WTC11 (cell line): ENCODE measurements around the gene LRRC9. TPM values are rescaled to one million over a fixed set of nuclear protein-coding genes. Genes with fewer than 3 reads are reported as not detected.
"Not testable (repeated sequence)": the region's sequence is repeated elsewhere in the genome, so short reads cannot be mapped to it uniquely, and the experiment has no call there.

Source experiments
- ATAC-seq: fragments of 200-7000 bp; cut with Tn5 transposase; 2 replicates; pipeline ENCODE4 v1.10.0; 2021; ENCODE audit warnings: mild to moderate bottlenecking, moderate library complexity
- CTCF ChIA-PET: fragments of 300-600 bp; sonication (Branson Sonifier 250); formaldehyde crosslinking; loops from one replicate; lab custom pipeline; 2021; ENCODE audit warnings: antibody characterized with exemption; lab: Charles Lee
- POLR2A ChIA-PET: fragments of 350-600 bp; sonication (Branson Sonifier 250); formaldehyde crosslinking; loops from one replicate; lab custom pipeline; 2021; ENCODE audit warnings: antibody characterized with exemption; lab: Charles Lee
- DNase-seq: peaks from one replicate; pipeline ENCODE4 v3.0.0; 2021; ENCODE audit warnings: low spot score
- H3K27ac Mint-ChIP-seq: 2 replicates; pipeline ENCODE4 v1.8.0; 2021; ENCODE audit warnings: mixed read lengths
- H3K27me3 Mint-ChIP-seq: 2 replicates; pipeline ENCODE4 v1.8.0; 2021; ENCODE audit warnings: low read depth, mild to moderate bottlenecking, moderate library complexity, mixed read lengths
- H3K36me3 Mint-ChIP-seq: 2 replicates; pipeline ENCODE4 v1.8.0; 2021; ENCODE audit warnings: mixed read lengths
- H3K4me1 Mint-ChIP-seq: 2 replicates; pipeline ENCODE4 v1.8.0; 2022; ENCODE audit warnings: mixed read lengths
- H3K4me3 Mint-ChIP-seq: 2 replicates; pipeline ENCODE4 v1.8.0; 2021; ENCODE audit warnings: mild to moderate bottlenecking, moderate library complexity, mixed read lengths
- H3K9me3 Mint-ChIP-seq: 2 replicates; pipeline ENCODE4 v1.8.0; 2021; ENCODE audit warnings: mixed read lengths
- ATF2 ChIP-seq: sonication (generic); formaldehyde crosslinking; IDR thresholded peaks from 2 replicates; pipeline ENCODE4 v1.8.1; 2022; ENCODE audit warnings: low read depth, missing genetic modification reagents, borderline replicate concordance
- CDX4 ChIP-seq: fragments of 250-450 bp; sonication (Bioruptor Pico); IDR thresholded peaks from 2 replicates; pipeline ENCODE4 v1.9.0; 2021; ENCODE audit warnings: moderate library complexity, mild to moderate bottlenecking, inconsistent platforms, borderline replicate concordance
- CREM ChIP-seq: sonication (generic); formaldehyde crosslinking; IDR thresholded peaks from 2 replicates; pipeline ENCODE4 v1.8.1; 2022; ENCODE audit warnings: mild to moderate bottlenecking, missing genetic modification reagents, moderate library complexity
- ETV6 ChIP-seq: sonication (generic); formaldehyde crosslinking; IDR thresholded peaks from 2 replicates; pipeline ENCODE4 v1.8.1; 2022; ENCODE audit warnings: mild to moderate bottlenecking, missing genetic modification reagents
- ZNF219 ChIP-seq: sonication (generic); formaldehyde crosslinking; IDR thresholded peaks from 2 replicates; pipeline ENCODE4 v1.8.0; 2023; ENCODE audit warnings: missing genetic modification reagents, mild to moderate bottlenecking, borderline replicate concordance
- ZNF232 ChIP-seq: sonication (generic); formaldehyde crosslinking; IDR thresholded peaks from 2 replicates; pipeline ENCODE4 v1.8.0; 2022; ENCODE audit warnings: mild to moderate bottlenecking, missing genetic modification reagents
- ZNF317 ChIP-seq: sonication (generic); formaldehyde crosslinking; IDR thresholded peaks from 2 replicates; pipeline ENCODE4 v1.8.1; 2023; ENCODE audit warnings: low read depth, mild to moderate bottlenecking, moderate library complexity, missing genetic modification reagents, borderline replicate concordance
- ZNF396 ChIP-seq: fragments of 250-450 bp; sonication (Bioruptor Pico); IDR thresholded peaks from 2 replicates; pipeline ENCODE4 v1.8.0; 2021; ENCODE audit warnings: mild to moderate bottlenecking, moderate library complexity, borderline replicate concordance
- ZNF512 ChIP-seq: sonication (generic); formaldehyde crosslinking; IDR thresholded peaks from 2 replicates; pipeline ENCODE4 v1.8.1; 2022; ENCODE audit warnings: missing genetic modification reagents, borderline replicate concordance
- ZSCAN18 ChIP-seq: fragments of 250-450 bp; sonication (Bioruptor Pico); IDR thresholded peaks from 2 replicates; pipeline ENCODE4 v2.1.2; 2022; ENCODE audit warnings: mild to moderate bottlenecking, moderate library complexity
- total RNA-seq: library from RNA; stranded (reverse); gene quantifications from 3 replicates; pipeline ENCODE4 v1.2.3, GENCODE V29; 2021
- TF ChIP-seq, protein P1 (sequence below): sonication (generic); formaldehyde crosslinking; conservative IDR thresholded peaks from 2 replicates; pipeline ENCODE4 v1.8.1; 2023; ENCODE audit warnings: mild to moderate bottlenecking, low read depth, missing genetic modification reagents, moderate library complexity
- TF ChIP-seq, protein P2 (sequence below): sonication (generic); formaldehyde crosslinking; IDR thresholded peaks from 2 replicates; pipeline ENCODE4 v1.8.1; 2023; ENCODE audit warnings: mild to moderate bottlenecking, missing genetic modification reagents, moderate library complexity
- TF ChIP-seq, protein P3 (sequence below): sonication (generic); formaldehyde crosslinking; IDR thresholded peaks from 2 replicates; pipeline ENCODE4 v1.8.0; 2023; ENCODE audit warnings: missing genetic modification reagents, mild to moderate bottlenecking, borderline replicate concordance

LRRC9 gene
- total RNA-seq, 1 experiment from 2014 or later, result 0.79 TPM

DNA sequence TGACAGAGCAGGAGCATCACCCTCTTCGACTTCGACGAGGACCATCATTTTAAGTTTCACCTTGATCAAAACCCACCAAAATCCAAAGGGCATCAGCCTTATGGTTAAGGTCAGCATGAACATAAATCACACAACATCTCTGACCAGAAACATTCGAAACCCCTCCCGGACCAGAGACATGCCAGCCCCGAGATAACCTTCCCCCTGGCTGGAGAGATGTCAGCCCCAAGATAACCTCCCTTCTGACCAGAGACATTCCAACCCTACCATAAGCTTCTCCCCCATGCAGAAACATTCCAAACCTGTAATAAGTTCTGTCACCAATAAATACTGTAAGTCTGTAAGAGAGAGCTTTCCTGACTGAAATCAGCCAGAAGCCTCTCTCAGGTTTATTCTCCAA lies 178.0 kb downstream of the LRRC9 start:
- Mint-ChIP-seq H3K9me3 (peaks cover 3% of the 10 kb centered on the region; the same call in 1 of the 2 replicates), H3K4me3 (no peak overlapping the region), H3K36me3 (peaks cover 19% of the 10 kb centered on the region), H3K4me1 (peaks cover 42% of the 10 kb centered on the region), H3K27ac (peak overlapping the region; percentile 88; the same call in 1 of the 2 replicates), H3K27me3 (no peaks in the 10 kb centered on the region)
- TF ChIP-seq, protein P1, sequence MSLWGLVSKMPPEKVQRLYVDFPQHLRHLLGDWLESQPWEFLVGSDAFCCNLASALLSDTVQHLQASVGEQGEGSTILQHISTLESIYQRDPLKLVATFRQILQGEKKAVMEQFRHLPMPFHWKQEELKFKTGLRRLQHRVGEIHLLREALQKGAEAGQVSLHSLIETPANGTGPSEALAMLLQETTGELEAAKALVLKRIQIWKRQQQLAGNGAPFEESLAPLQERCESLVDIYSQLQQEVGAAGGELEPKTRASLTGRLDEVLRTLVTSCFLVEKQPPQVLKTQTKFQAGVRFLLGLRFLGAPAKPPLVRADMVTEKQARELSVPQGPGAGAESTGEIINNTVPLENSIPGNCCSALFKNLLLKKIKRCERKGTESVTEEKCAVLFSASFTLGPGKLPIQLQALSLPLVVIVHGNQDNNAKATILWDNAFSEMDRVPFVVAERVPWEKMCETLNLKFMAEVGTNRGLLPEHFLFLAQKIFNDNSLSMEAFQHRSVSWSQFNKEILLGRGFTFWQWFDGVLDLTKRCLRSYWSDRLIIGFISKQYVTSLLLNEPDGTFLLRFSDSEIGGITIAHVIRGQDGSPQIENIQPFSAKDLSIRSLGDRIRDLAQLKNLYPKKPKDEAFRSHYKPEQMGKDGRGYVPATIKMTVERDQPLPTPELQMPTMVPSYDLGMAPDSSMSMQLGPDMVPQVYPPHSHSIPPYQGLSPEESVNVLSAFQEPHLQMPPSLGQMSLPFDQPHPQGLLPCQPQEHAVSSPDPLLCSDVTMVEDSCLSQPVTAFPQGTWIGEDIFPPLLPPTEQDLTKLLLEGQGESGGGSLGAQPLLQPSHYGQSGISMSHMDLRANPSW (CRISPR knock-in tag), result no peak
- TF ChIP-seq CREM (no peak), ZNF232 (no peak), ZNF317 (CRISPR knock-in tag) (no peak), ATF2 (CRISPR knock-in tag) (no peak)
- TF ChIP-seq, protein P2, sequence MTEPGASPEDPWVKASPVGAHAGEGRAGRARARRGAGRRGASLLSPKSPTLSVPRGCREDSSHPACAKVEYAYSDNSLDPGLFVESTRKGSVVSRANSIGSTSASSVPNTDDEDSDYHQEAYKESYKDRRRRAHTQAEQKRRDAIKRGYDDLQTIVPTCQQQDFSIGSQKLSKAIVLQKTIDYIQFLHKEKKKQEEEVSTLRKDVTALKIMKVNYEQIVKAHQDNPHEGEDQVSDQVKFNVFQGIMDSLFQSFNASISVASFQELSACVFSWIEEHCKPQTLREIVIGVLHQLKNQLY (CRISPR knock-in tag), result no peak
- POLR2A ChIA-PET, result no interaction called here
- CTCF ChIA-PET, result no interaction called here
- DNase-seq (no peak), ATAC-seq (no peak)

GRCh38 chr14:60099855-60100254 lies 179.9 kb downstream of the LRRC9 start:
- H3K9me3 Mint-ChIP-seq, ATAC-seq, POLR2A ChIA-PET, CTCF ChIA-PET, H3K27me3 Mint-ChIP-seq, H3K4me3 Mint-ChIP-seq, DNase-seq, H3K27ac Mint-ChIP-seq: not testable (repeated sequence)
- Mint-ChIP-seq H3K36me3 (peaks cover 21% of the 10 kb centered on the region), H3K4me1 (peaks cover 32% of the 10 kb centered on the region)

DNA sequence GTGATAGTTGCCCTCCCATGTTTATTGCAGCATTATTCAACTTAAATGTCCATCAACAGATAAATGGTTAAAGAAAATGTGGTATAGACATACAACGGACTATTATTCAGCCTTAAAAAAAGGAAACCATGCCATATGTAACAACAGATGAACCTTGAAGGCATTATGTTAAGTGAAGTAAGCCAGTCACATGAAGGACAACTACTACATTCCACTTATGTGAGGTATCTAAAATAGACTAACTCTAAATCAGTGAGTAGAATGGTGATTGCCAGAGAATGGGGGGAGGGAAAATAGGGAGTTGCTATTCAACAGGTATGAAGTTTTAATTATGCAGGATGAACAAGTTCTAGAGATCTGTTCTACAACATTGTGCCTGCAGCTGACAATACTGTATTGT lies 181.8 kb downstream of the LRRC9 start:
- no peak overlapping the region for H3K4me3 Mint-ChIP-seq
- ChIA-PET POLR2A (no interaction called here), CTCF (no interaction called here)
- H3K4me1 Mint-ChIP-seq, result peaks cover 20% of the 10 kb centered on the region
- peaks cover 3% of the 10 kb centered on the region; the same call in 1 of the 2 replicates for H3K9me3 Mint-ChIP-seq
- no peaks in the 10 kb centered on the region for H3K27me3 Mint-ChIP-seq
- no peak for DNase-seq
- H3K36me3 Mint-ChIP-seq, result peaks cover 21% of the 10 kb centered on the region
- no peak for ATAC-seq
- H3K27ac Mint-ChIP-seq, result no peak overlapping the region
- TF ChIP-seq ETV6 (CRISPR knock-in tag) (no peak), ZNF396 (CRISPR knock-in tag) (no peak), ZNF219 (no peak), ZSCAN18 (CRISPR knock-in tag) (no peak), ZNF512 (CRISPR knock-in tag) (no peak), CDX4 (CRISPR knock-in tag) (no peak)
- TF ChIP-seq, protein P3, sequence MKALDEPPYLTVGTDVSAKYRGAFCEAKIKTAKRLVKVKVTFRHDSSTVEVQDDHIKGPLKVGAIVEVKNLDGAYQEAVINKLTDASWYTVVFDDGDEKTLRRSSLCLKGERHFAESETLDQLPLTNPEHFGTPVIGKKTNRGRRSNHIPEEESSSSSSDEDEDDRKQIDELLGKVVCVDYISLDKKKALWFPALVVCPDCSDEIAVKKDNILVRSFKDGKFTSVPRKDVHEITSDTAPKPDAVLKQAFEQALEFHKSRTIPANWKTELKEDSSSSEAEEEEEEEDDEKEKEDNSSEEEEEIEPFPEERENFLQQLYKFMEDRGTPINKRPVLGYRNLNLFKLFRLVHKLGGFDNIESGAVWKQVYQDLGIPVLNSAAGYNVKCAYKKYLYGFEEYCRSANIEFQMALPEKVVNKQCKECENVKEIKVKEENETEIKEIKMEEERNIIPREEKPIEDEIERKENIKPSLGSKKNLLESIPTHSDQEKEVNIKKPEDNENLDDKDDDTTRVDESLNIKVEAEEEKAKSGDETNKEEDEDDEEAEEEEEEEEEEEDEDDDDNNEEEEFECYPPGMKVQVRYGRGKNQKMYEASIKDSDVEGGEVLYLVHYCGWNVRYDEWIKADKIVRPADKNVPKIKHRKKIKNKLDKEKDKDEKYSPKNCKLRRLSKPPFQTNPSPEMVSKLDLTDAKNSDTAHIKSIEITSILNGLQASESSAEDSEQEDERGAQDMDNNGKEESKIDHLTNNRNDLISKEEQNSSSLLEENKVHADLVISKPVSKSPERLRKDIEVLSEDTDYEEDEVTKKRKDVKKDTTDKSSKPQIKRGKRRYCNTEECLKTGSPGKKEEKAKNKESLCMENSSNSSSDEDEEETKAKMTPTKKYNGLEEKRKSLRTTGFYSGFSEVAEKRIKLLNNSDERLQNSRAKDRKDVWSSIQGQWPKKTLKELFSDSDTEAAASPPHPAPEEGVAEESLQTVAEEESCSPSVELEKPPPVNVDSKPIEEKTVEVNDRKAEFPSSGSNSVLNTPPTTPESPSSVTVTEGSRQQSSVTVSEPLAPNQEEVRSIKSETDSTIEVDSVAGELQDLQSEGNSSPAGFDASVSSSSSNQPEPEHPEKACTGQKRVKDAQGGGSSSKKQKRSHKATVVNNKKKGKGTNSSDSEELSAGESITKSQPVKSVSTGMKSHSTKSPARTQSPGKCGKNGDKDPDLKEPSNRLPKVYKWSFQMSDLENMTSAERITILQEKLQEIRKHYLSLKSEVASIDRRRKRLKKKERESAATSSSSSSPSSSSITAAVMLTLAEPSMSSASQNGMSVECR (CRISPR knock-in tag), result no peak
- TF ChIP-seq, protein P1 (CRISPR knock-in tag), result no peak
